Mammary epithelial cell (primary cell): Measurements from ENCODE around the gene ADAM22.

Experiments used
- EZH2 ChIP-seq: IDR thresholded peaks from 2 replicates; pipeline ENCODE4 v1.6.1; 2012; ENCODE audit warnings: low read length, inconsistent platforms, borderline replicate concordance
- TF ChIP-seq, protein P1 (sequence below), 2 donors: IDR thresholded peaks in 1 of 2; conservative IDR thresholded peaks in 1 of 2; 2 replicates each; pipeline ENCODE4 v1.5.1; 2011 to 2012; ENCODE audit warnings: inconsistent platforms in 2 of 2, low read length in 2 of 2, mild to moderate bottlenecking in 2 of 2, control low read depth in 1 of 2, low read depth in 1 of 2; ENCODE audit not compliant: insufficient read depth in 1 of 2; ENCODE audit errors: extremely low read depth in 1 of 2

DNA sequence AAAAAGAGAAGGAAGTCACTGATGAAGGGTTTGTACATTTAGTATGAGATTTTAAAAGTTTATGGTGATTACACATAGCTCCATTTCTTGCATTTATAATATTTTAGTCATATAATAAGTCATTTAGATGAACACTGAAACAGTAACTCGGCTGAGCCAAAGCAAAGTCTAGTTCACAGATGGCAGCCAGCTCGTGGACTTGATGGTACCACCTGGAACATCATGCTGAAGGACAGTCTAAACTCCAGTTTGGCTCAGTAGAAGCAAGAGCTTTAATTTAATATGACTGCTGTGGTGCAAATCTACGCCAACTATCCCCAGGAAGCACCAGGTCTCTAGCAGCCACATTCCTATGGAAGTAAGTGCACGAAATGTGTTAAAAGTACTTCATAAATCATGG lies 269.4 kb downstream of the ADAM22 start:
- TF ChIP-seq, protein P1, sequence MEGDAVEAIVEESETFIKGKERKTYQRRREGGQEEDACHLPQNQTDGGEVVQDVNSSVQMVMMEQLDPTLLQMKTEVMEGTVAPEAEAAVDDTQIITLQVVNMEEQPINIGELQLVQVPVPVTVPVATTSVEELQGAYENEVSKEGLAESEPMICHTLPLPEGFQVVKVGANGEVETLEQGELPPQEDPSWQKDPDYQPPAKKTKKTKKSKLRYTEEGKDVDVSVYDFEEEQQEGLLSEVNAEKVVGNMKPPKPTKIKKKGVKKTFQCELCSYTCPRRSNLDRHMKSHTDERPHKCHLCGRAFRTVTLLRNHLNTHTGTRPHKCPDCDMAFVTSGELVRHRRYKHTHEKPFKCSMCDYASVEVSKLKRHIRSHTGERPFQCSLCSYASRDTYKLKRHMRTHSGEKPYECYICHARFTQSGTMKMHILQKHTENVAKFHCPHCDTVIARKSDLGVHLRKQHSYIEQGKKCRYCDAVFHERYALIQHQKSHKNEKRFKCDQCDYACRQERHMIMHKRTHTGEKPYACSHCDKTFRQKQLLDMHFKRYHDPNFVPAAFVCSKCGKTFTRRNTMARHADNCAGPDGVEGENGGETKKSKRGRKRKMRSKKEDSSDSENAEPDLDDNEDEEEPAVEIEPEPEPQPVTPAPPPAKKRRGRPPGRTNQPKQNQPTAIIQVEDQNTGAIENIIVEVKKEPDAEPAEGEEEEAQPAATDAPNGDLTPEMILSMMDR (conservative IDR thresholded peaks at IDR 0.05 in 1 of 2, IDR thresholded peaks at IDR 0.05 in 1 of 2; ENCODE audit: extremely low read depth in 1 of 2, insufficient read depth in 1 of 2, low read depth in 1 of 2, low read length in 2 of 2), result no peak
- TF ChIP-seq EZH2, result no peak
